ENCODE measurements around the gene GLIS1.

GRCh38 chr1:53663529-53664300, 75.2 kb downstream of the GLIS1 start:
- TF ChIP-seq CTCF (IDR thresholded peaks at IDR 0.05; ENCODE audit: insufficient read depth, low read depth, low read length) (no peak), EZH2 (IDR thresholded peaks at IDR 0.05; ENCODE audit: insufficient read depth, low read length) (no peak)
